ENCODE measurements around the gene C4BPB. TPM values are rescaled to one million over a fixed set of nuclear protein-coding genes. Genes with fewer than 3 reads are reported as not detected.
A peak's percentile ranks its signal among the peaks of the same experiment; 100 is the strongest.

Gene C4BPB
- total RNA-seq, 2 experiments from 2014 or later, result 2.1 to 2.2 TPM

DNA sequence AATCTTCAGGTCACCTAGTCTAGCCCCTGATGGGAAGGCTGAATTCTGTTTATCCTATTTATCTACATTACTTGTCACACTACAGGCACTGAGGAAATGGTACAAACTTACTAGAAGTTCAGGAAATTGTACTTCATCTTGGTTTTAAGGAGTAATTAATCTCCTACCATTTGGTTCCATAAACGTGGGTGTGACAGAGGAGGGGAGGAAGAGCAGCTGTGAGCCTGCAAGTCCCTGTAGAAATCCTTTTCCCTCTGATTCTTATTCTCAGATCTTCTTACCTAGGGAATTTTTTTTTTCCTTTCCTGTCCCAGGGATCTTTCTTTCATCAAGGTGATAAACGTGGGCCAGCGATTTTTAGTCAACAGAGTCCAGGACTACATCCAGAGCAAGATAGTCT, 21.5 kb upstream of the C4BPB start:
- ATAC-seq (no peak), DNase-seq (no peak)
- H3K4me1 Mint-ChIP-seq (ENCODE audit: low read depth), result peaks cover 25% of the 10 kb centered on the region
- ChIA-PET CTCF (no interaction called here), POLR2A (no interaction called here)
- H3K4me3 Mint-ChIP-seq, result no peak overlapping the region
- H3K27ac Mint-ChIP-seq, result no peak overlapping the region
- TF ChIP-seq, protein P1, sequence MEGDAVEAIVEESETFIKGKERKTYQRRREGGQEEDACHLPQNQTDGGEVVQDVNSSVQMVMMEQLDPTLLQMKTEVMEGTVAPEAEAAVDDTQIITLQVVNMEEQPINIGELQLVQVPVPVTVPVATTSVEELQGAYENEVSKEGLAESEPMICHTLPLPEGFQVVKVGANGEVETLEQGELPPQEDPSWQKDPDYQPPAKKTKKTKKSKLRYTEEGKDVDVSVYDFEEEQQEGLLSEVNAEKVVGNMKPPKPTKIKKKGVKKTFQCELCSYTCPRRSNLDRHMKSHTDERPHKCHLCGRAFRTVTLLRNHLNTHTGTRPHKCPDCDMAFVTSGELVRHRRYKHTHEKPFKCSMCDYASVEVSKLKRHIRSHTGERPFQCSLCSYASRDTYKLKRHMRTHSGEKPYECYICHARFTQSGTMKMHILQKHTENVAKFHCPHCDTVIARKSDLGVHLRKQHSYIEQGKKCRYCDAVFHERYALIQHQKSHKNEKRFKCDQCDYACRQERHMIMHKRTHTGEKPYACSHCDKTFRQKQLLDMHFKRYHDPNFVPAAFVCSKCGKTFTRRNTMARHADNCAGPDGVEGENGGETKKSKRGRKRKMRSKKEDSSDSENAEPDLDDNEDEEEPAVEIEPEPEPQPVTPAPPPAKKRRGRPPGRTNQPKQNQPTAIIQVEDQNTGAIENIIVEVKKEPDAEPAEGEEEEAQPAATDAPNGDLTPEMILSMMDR (IDR thresholded peaks at IDR 0.05), result no peak
- H3K9me3 Mint-ChIP-seq, result no peaks in the 10 kb centered on the region
- H3K36me3 Mint-ChIP-seq (ENCODE audit: low read depth), result peaks cover 12% of the 10 kb centered on the region
- H3K27me3 Mint-ChIP-seq, result no peaks in the 10 kb centered on the region
- intact Hi-C loops (cut with micrococcal nuclease), result no loop called here

DNA sequence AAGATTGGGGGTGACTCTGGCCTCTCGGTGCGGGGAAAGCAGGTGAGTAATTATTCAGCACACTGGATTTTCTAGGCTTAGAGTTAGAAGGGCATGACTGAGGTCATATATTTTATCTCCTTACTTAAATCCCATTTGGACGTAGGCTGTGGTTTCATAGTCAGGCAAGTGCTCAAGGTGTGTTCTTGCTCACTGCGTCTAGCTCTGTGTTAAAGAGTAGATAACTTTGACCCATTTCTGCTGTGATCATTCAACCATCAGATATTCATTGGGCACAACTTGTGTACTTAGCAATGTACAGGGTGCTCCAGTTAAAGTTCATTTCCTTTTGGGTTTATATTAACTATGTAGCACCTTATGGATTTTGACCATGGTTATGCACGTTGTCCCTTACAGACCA, 21.0 kb upstream of the C4BPB start:
- H3K9me3 Mint-ChIP-seq, result no peaks in the 10 kb centered on the region
- TF ChIP-seq, protein P1 (IDR thresholded peaks at IDR 0.05), result no peak
- peaks cover 12% of the 10 kb centered on the region for H3K36me3 Mint-ChIP-seq (ENCODE audit: low read depth)
- POLR2A ChIA-PET, result interaction anchor here (1.3 kb wide), 1 partner anchor 15 kb away, joined by 5 read pairs; the partner anchor contains the start of gene PFKFB2
- peaks cover 25% of the 10 kb centered on the region for H3K4me1 Mint-ChIP-seq (ENCODE audit: low read depth)
- H3K4me3 Mint-ChIP-seq, result no peak overlapping the region
- CTCF ChIA-PET, result interaction anchor here (1.2 to 1.5 kb wide), 2 partner anchors 9 to 20 kb away, joined by 3 to 5 read pairs; no protein-coding TSS in a partner anchor
- no peak overlapping the region for H3K27ac Mint-ChIP-seq
- H3K27me3 Mint-ChIP-seq, result no peaks in the 10 kb centered on the region
- DNase-seq (no peak), ATAC-seq (no peak)
- intact Hi-C loops (cut with micrococcal nuclease), result no loop called here

DNA sequence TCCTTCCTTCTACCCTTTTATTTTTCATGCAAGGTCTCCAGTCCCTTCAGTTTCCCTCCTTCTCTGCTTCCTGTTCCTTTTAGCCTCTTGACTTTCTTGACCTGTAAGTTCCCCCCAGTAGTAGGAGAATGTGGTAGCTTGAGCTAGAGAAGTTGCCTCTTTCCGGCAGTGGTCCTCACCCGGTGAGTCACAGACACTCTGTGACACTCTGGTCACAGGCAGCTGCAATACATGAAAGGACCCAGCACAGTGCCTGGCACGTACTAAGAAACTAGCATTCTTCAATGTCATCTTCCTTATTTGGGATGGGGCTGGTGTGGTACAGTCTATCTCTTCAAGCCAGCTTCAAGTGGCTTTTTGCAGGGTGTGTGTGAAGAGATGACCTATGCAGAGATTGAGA, 19.6 kb upstream of the C4BPB start:
- ATAC-seq, result peak; percentile 94
- Mint-ChIP-seq H3K27ac (peak overlapping the region; percentile 86), H3K27me3 (no peaks in the 10 kb centered on the region), H3K4me1 (ENCODE audit: low read depth) (peaks cover 25% of the 10 kb centered on the region), H3K36me3 (ENCODE audit: low read depth) (peaks cover 12% of the 10 kb centered on the region), H3K9me3 (no peaks in the 10 kb centered on the region), H3K4me3 (no peak overlapping the region)
- peak; percentile 67 for DNase-seq
- TF ChIP-seq, protein P1 (IDR thresholded peaks at IDR 0.05), result no peak
- ChIA-PET CTCF (interaction anchor here (0.9 to 2.4 kb wide), 5 partner anchors 10 to 87 kb away, joined by 3 to 7 read pairs (median 3); no protein-coding TSS in a partner anchor), POLR2A (interaction anchor here (0.7 to 1.4 kb wide), 5 partner anchors 11 to 430 kb away, joined by 3 read pairs; no protein-coding TSS in a partner anchor)
- intact Hi-C loops (cut with micrococcal nuclease), result no loop called here

DNA sequence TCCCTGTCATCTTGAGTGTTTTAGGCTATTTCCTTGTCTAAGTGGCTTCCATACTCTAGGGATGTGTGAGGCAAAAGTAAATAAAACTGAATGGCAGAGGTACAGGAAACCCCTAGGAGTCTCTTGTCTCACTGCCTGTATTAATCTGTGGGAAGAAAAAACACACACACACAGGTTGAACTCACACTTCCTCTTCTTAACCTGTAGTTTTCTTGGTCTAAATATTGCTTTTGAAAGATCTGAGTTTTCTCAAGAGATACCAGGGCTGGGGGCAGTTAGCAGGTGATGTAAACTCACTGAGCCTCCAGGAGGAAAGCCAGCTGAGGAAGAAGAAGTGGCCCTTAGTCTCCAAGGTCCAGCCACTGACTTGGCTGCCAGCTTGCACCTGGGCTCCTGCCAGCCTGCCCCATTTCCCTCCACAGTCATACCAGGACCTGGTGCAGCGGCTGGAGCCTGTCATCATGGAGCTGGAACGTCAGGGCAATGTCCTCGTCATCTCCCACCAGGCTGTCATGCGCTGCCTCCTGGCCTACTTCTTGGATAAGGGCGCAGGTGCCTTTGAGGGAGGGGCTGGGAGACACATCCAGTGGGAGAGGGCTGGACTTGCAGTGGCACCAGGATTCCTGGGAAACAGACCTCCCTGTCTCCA, 18.7 kb upstream of the C4BPB start:
- ATAC-seq (no peak), DNase-seq (no peak)
- H3K9me3 Mint-ChIP-seq, result no peaks in the 10 kb centered on the region
- no peak overlapping the region for H3K4me3 Mint-ChIP-seq
- peaks cover 12% of the 10 kb centered on the region for H3K36me3 Mint-ChIP-seq (ENCODE audit: low read depth)
- no peak overlapping the region for H3K27ac Mint-ChIP-seq
- TF ChIP-seq, protein P1 (IDR thresholded peaks at IDR 0.05), result no peak
- ChIA-PET POLR2A (interaction anchor here (0.6 to 2.7 kb wide), 2 partner anchors 17 to 24 kb away, joined by 4 to 9 read pairs; partner anchors contain the start of gene PFKFB2), CTCF (interaction anchor here (1.0 to 8.0 kb wide), 5 partner anchors 14 to 88 kb away, joined by 3 to 49 read pairs (median 6); partner anchors contain the start of gene YOD1)
- intact Hi-C loops (cut with micrococcal nuclease), result no loop called here
- H3K27me3 Mint-ChIP-seq, result no peaks in the 10 kb centered on the region
- H3K4me1 Mint-ChIP-seq (ENCODE audit: low read depth), result peaks cover 25% of the 10 kb centered on the region

DNA sequence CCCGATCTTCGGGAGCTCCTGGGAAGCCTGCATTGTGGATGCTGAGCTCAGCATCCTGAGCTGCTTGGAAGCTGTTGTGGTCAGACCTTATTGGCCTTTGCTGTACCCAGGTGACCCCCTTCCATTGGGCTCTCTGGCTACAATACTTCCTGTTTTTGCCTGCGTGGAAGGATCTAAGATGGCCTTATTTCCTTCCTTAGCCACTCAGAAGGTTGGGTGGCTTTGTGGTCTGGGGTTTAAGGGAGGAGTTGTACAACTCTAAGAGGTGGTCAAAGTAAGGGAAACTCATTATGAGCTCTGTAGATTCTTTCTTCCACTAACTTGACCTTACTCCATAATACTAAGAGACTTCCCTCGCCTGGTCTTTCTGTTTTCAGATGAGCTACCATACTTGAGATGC, 17.8 kb upstream of the C4BPB start:
- H3K27me3 Mint-ChIP-seq, result no peaks in the 10 kb centered on the region
- no peak overlapping the region for H3K4me3 Mint-ChIP-seq
- H3K27ac Mint-ChIP-seq, result peak overlapping the region; percentile 44

More for the DNA sequence above, 17.8 kb upstream of the C4BPB start:
- peak; percentile 50 for DNase-seq
- CTCF ChIA-PET, result interaction anchor here (0.7 to 8.0 kb wide), 9 partner anchors 9 to 429 kb away, joined by 3 to 49 read pairs (median 3); partner anchors contain the start of gene YOD1
- POLR2A ChIA-PET, result interaction anchor here (0.6 to 2.7 kb wide), 3 partner anchors 18 to 1280 kb away, joined by 3 to 9 read pairs (median 3); partner anchors contain the start of gene PFKFB2
- Mint-ChIP-seq H3K36me3 (ENCODE audit: low read depth) (peaks cover 9% of the 10 kb centered on the region), H3K9me3 (no peaks in the 10 kb centered on the region), H3K4me1 (ENCODE audit: low read depth) (peaks cover 25% of the 10 kb centered on the region)
- peak; percentile 29 for ATAC-seq
- TF ChIP-seq, protein P1 (IDR thresholded peaks at IDR 0.05), result no peak
- intact Hi-C loops (cut with micrococcal nuclease), result no loop called here

Data from activated CD8-positive, alpha-beta T cell treated with anti-CD3 and anti-CD28 coated beads for 36 hours (primary cell).